H1 (cell line): ENCODE data around the gene PDE3A. TPM values are rescaled to one million over a fixed set of nuclear protein-coding genes. Genes with fewer than 3 reads are reported as not detected.

ENCODE experiments used
- CEBPB ChIP-seq: IDR thresholded peaks from 2 replicates; pipeline ENCODE4 v1.6.1; 2012; ENCODE audit warnings: low read depth, low read length
- EP300 ChIP-seq, 2 experiments: IDR thresholded peaks; 1 replicate in 1 of 2; 2 replicates in 1 of 2; pipeline ENCODE4 v1.6.1; 2011 to 2012; ENCODE audit warnings: low read depth in 2 of 2, low read length in 2 of 2, mild to moderate bottlenecking in 2 of 2, borderline replicate concordance in 1 of 2, inconsistent platforms in 1 of 2, moderate library complexity in 1 of 2
- GABPA ChIP-seq: IDR thresholded peaks from 2 replicates; pipeline ENCODE4 v1.6.1; 2011; ENCODE audit warnings: mild to moderate bottlenecking, low read length, moderate library complexity, borderline replicate concordance; ENCODE audit not compliant: insufficient read depth
- RNF2 ChIP-seq: fragments of 200-900, 300-1000 bp; sonication (generic); IDR thresholded peaks from 2 replicates; pipeline ENCODE4 v1.7.1; 2016; ENCODE audit warnings: borderline replicate concordance, low read depth, mild to moderate bottlenecking, antibody characterized with exemption, low read length; ENCODE audit not compliant: poor library complexity, severe bottlenecking; ENCODE audit errors: missing control alignments
- SUZ12 ChIP-seq: fragments of 200-600 bp; sonication (generic); IDR thresholded peaks from 2 replicates; pipeline ENCODE4 v1.6.1; 2012; ENCODE audit warnings: mild to moderate bottlenecking, inconsistent platforms, low read length, moderate library complexity, mixed read lengths
- polyA plus RNA-seq, 7 experiments: library from polyadenylated mRNA; depleted of rRNA in 3 of 7; stranded (reverse) in 5 of 7; unstranded in 2 of 7; fragments of >200 nt in 5 of 7; fragments of 200-250 nt in 2 of 7; gene quantifications; 1 replicate in 5 of 7; 2 replicates in 1 of 7; 4 replicates in 1 of 7; pipeline versions ENCODE4 v1.2.1 to v1.2.3, GENCODE V29; 2011 to 2013; ENCODE audit warnings: missing spikeins in 2 of 7, mixed read lengths in 2 of 7
- total RNA-seq: library from RNA; stranded (reverse); fragmentation: NEBNext Ultra II Directional; extraction: Animal tissue kit (Norgen Biotek cat#: 25700); gene quantifications from 2 replicates; pipeline ENCODE4 v1.2.1, GENCODE V29; 2021
- TF ChIP-seq, protein P1 (sequence below): fragments of 300-600 bp; sonication (generic); IDR thresholded peaks from 2 replicates; pipeline ENCODE4 v1.7.1; 2012; ENCODE audit warnings: low read length, moderate library complexity, mild to moderate bottlenecking, inconsistent platforms; ENCODE audit not compliant: insufficient replicate concordance

The PDE3A gene
- total and polyA plus RNA-seq, 2 of the 8 experiments (the other 6 are each of a cell fraction or from before 2014, with no cell fraction given), result 1.4 to 3.4 TPM

DNA sequence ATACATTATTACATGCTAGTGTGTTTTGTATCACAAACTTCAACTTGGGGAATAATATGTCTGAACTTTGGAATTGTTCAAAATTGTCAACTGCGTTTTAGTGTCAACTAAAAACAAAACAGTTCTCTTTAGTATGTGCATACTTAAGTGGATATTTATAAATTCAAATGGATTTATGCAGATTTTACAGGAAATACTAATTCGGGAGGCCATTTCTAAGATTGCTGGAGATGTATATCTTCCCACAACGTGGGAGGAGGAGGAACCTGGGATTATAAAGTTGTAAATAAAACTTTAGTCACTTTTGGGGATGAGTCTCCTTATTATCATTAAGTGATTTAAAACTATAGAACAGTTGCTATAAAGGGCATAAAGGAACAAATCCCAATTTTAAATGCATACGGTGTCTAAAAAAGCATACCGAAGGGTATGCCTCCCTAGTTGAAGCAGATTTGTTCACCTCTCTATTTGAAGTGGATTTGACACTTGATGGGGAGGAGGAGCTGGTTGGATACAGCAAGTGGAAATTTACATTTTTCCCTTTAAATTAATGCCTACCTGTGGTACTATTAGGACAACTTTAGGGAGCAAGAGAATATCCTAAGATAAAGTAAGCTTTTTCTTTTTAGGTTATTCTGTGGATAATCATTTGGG lies 2.7 kb downstream of the PDE3A start (continued):
- TF ChIP-seq, protein P1, sequence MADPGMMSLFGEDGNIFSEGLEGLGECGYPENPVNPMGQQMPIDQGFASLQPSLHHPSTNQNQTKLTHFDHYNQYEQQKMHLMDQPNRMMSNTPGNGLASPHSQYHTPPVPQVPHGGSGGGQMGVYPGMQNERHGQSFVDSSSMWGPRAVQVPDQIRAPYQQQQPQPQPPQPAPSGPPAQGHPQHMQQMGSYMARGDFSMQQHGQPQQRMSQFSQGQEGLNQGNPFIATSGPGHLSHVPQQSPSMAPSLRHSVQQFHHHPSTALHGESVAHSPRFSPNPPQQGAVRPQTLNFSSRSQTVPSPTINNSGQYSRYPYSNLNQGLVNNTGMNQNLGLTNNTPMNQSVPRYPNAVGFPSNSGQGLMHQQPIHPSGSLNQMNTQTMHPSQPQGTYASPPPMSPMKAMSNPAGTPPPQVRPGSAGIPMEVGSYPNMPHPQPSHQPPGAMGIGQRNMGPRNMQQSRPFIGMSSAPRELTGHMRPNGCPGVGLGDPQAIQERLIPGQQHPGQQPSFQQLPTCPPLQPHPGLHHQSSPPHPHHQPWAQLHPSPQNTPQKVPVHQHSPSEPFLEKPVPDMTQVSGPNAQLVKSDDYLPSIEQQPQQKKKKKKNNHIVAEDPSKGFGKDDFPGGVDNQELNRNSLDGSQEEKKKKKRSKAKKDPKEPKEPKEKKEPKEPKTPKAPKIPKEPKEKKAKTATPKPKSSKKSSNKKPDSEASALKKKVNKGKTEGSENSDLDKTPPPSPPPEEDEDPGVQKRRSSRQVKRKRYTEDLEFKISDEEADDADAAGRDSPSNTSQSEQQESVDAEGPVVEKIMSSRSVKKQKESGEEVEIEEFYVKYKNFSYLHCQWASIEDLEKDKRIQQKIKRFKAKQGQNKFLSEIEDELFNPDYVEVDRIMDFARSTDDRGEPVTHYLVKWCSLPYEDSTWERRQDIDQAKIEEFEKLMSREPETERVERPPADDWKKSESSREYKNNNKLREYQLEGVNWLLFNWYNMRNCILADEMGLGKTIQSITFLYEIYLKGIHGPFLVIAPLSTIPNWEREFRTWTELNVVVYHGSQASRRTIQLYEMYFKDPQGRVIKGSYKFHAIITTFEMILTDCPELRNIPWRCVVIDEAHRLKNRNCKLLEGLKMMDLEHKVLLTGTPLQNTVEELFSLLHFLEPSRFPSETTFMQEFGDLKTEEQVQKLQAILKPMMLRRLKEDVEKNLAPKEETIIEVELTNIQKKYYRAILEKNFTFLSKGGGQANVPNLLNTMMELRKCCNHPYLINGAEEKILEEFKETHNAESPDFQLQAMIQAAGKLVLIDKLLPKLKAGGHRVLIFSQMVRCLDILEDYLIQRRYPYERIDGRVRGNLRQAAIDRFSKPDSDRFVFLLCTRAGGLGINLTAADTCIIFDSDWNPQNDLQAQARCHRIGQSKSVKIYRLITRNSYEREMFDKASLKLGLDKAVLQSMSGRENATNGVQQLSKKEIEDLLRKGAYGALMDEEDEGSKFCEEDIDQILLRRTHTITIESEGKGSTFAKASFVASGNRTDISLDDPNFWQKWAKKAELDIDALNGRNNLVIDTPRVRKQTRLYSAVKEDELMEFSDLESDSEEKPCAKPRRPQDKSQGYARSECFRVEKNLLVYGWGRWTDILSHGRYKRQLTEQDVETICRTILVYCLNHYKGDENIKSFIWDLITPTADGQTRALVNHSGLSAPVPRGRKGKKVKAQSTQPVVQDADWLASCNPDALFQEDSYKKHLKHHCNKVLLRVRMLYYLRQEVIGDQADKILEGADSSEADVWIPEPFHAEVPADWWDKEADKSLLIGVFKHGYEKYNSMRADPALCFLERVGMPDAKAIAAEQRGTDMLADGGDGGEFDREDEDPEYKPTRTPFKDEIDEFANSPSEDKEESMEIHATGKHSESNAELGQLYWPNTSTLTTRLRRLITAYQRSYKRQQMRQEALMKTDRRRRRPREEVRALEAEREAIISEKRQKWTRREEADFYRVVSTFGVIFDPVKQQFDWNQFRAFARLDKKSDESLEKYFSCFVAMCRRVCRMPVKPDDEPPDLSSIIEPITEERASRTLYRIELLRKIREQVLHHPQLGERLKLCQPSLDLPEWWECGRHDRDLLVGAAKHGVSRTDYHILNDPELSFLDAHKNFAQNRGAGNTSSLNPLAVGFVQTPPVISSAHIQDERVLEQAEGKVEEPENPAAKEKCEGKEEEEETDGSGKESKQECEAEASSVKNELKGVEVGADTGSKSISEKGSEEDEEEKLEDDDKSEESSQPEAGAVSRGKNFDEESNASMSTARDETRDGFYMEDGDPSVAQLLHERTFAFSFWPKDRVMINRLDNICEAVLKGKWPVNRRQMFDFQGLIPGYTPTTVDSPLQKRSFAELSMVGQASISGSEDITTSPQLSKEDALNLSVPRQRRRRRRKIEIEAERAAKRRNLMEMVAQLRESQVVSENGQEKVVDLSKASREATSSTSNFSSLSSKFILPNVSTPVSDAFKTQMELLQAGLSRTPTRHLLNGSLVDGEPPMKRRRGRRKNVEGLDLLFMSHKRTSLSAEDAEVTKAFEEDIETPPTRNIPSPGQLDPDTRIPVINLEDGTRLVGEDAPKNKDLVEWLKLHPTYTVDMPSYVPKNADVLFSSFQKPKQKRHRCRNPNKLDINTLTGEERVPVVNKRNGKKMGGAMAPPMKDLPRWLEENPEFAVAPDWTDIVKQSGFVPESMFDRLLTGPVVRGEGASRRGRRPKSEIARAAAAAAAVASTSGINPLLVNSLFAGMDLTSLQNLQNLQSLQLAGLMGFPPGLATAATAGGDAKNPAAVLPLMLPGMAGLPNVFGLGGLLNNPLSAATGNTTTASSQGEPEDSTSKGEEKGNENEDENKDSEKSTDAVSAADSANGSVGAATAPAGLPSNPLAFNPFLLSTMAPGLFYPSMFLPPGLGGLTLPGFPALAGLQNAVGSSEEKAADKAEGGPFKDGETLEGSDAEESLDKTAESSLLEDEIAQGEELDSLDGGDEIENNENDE, result no peak
- TF ChIP-seq GABPA, result no peak
- no peak for TF ChIP-seq EP300 (IDR thresholded peaks at IDR 0.05; ENCODE audit: borderline replicate concordance in 1 of 2, low read depth in 2 of 2, low read length in 2 of 2)
- TF ChIP-seq CEBPB, result no peak
- no peak for TF ChIP-seq RNF2
- no peak for TF ChIP-seq SUZ12
